ENCODE data around the gene ALDH4A1. TPM values are rescaled to one million over a fixed set of nuclear protein-coding genes. Genes with fewer than 3 reads are reported as not detected.

ALDH4A1 gene
- total RNA-seq, 1 donor from 2014 or later: 13.8 TPM

- H3K9ac ChIP-seq (ENCODE audit: low read length): peak overlapping the region; percentile 77
- no peak for DNase-seq (ENCODE audit: low read depth)
- TF ChIP-seq CTCF (IDR thresholded peaks at IDR 0.05; ENCODE audit: insufficient read depth, low read depth, low read length) (no peak), EZH2 (IDR thresholded peaks at IDR 0.05; ENCODE audit: insufficient read depth, low read length) (no peak)
- H3K36me3 ChIP-seq (ENCODE audit: insufficient read depth, low read length): no peaks in the 10 kb centered on the region
- H3K4me3 Mint-ChIP-seq (ENCODE audit: unreplicated experiment): no peak overlapping the region
- no peaks in the 10 kb centered on the region for H3K27me3 Mint-ChIP-seq (ENCODE audit: low read depth, unreplicated experiment)
- H4K20me1 ChIP-seq (ENCODE audit: insufficient read depth, low read length): peaks cover 66% of the 10 kb centered on the region
- H3K9me3 ChIP-seq (ENCODE audit: insufficient read depth, low read depth, low read length): no peaks in the 10 kb centered on the region
- no peak overlapping the region for H2AFZ ChIP-seq (ENCODE audit: low read depth, low read length)
- H3K9me3 Mint-ChIP-seq (ENCODE audit: unreplicated experiment): no peaks in the 10 kb centered on the region
- H3K4me2 ChIP-seq (ENCODE audit: low read length): peak overlapping the region; percentile 93
- H3K4me1 Mint-ChIP-seq (ENCODE audit: low read depth, unreplicated experiment): peaks cover 61% of the 10 kb centered on the region
- peaks cover 78% of the 10 kb centered on the region for H3K4me1 ChIP-seq (ENCODE audit: insufficient read depth, low read length)
- no peak for FAIRE-seq
- peaks cover 96% of the 10 kb centered on the region for H3K79me2 ChIP-seq (ENCODE audit: insufficient read depth, low read length)
- no peak overlapping the region for H3K4me3 ChIP-seq (ENCODE audit: insufficient read depth, low read depth, low read length)
- H3K27ac Mint-ChIP-seq (ENCODE audit: unreplicated experiment): peak overlapping the region; percentile 41
- no peaks in the 10 kb centered on the region for H3K27me3 ChIP-seq (ENCODE audit: insufficient read depth, low read length)
- peak overlapping the region; percentile 86 for H3K27ac ChIP-seq (ENCODE audit: low read depth, low read length)
- H3K36me3 Mint-ChIP-seq (ENCODE audit: low read depth, unreplicated experiment): peaks cover 2% of the 10 kb centered on the region
Observed at GRCh38 chr1:18951416-18951815, 49.1 kb upstream of the ALDH4A1 start.

- Mint-ChIP-seq H3K4me3 (ENCODE audit: unreplicated experiment) (no peak overlapping the region), H3K4me1 (ENCODE audit: low read depth, unreplicated experiment) (peaks cover 66% of the 10 kb centered on the region), H3K9me3 (ENCODE audit: unreplicated experiment) (no peaks in the 10 kb centered on the region), H3K36me3 (ENCODE audit: low read depth, unreplicated experiment) (peaks cover 2% of the 10 kb centered on the region), H3K27ac (ENCODE audit: unreplicated experiment) (peak overlapping the region; percentile 96), H3K27me3 (ENCODE audit: low read depth, unreplicated experiment) (no peaks in the 10 kb centered on the region)
- FAIRE-seq (no peak), DNase-seq (ENCODE audit: low read depth) (no peak)
- Histone ChIP-seq H3K4me2 (ENCODE audit: low read length) (peak overlapping the region; percentile 93), H3K36me3 (ENCODE audit: insufficient read depth, low read length) (no peaks in the 10 kb centered on the region), H4K20me1 (ENCODE audit: insufficient read depth, low read length) (peaks cover 69% of the 10 kb centered on the region), H3K27me3 (ENCODE audit: insufficient read depth, low read length) (no peaks in the 10 kb centered on the region), H3K9ac (ENCODE audit: low read length) (peak overlapping the region; percentile 77), H2AFZ (ENCODE audit: low read depth, low read length) (peak overlapping the region; percentile 6), H3K9me3 (ENCODE audit: insufficient read depth, low read depth, low read length) (no peaks in the 10 kb centered on the region), H3K4me3 (ENCODE audit: insufficient read depth, low read depth, low read length) (peak overlapping the region; percentile 31), H3K4me1 (ENCODE audit: insufficient read depth, low read length) (peaks cover 82% of the 10 kb centered on the region), H3K79me2 (ENCODE audit: insufficient read depth, low read length) (peaks cover 99% of the 10 kb centered on the region), H3K27ac (ENCODE audit: low read depth, low read length) (peak overlapping the region; percentile 86)
- TF ChIP-seq CTCF (IDR thresholded peaks at IDR 0.05; ENCODE audit: insufficient read depth, low read depth, low read length): no peak
- TF ChIP-seq EZH2 (IDR thresholded peaks at IDR 0.05; ENCODE audit: insufficient read depth, low read length): no peak
Observed at GRCh38 chr1:18950401-18951026, 48.2 kb upstream of the ALDH4A1 start.

Measured in astrocyte (in vitro differentiated cells and primary cell).